Right forelimb (tissue), 1 donor: Measurements from ENCODE around the gene CIDEA.
"Not testable (repeated sequence)": the region's sequence is repeated elsewhere in the genome, so short reads cannot be mapped to it uniquely, and the experiment has no call there.

Source experiments
- DNase-seq: peaks from one replicate; pipeline ENCODE4 v3.0.0-alpha.2; 2018

Gene CIDEA

GRCh38 chr18:12239431-12239830 lies 14.7 kb upstream of the CIDEA start:
- no peak for DNase-seq

- no peak for DNase-seq
Measured at GRCh38 chr18:12242658-12243260, 11.4 kb upstream of the CIDEA start.

GRCh38 chr18:12243272-12243671 lies 10.9 kb upstream of the CIDEA start:
- not testable (repeated sequence) for DNase-seq

- no peak for DNase-seq
Measured at GRCh38 chr18:12245793-12246135, 8.4 kb upstream of the CIDEA start.

- DNase-seq = no peak
Measured at GRCh38 chr18:12246849-12247808, 7.0 kb upstream of the CIDEA start.

- no peak for DNase-seq
Measured at GRCh38 chr18:12247946-12248345, 6.2 kb upstream of the CIDEA start.

GRCh38 chr18:12248926-12249720 lies 5.0 kb upstream of the CIDEA start:
- no peak for DNase-seq

- DNase-seq = no peak
Measured at GRCh38 chr18:12251311-12251710, 2.9 kb upstream of the CIDEA start.

- DNase-seq = no peak
Measured at GRCh38 chr18:12252061-12252460, 2.1 kb upstream of the CIDEA start.

GRCh38 chr18:12253027-12253426 lies 1.1 kb upstream of the CIDEA start:
- DNase-seq = no peak

- DNase-seq = no peak
Measured at GRCh38 chr18:12253663-12254135, 462 bp upstream of the CIDEA start.

- DNase-seq = no peak
Measured at GRCh38 chr18:12254820-12255511, 805 bp downstream of the CIDEA start.

GRCh38 chr18:12255626-12256026 lies 1.5 kb downstream of the CIDEA start:
- no peak for DNase-seq

- DNase-seq = no peak
Measured at GRCh38 chr18:12256951-12257350, 2.8 kb downstream of the CIDEA start.

- DNase-seq = no peak
Measured at GRCh38 chr18:12257996-12258718, 4.0 kb downstream of the CIDEA start.

GRCh38 chr18:12258719-12259705 lies 4.9 kb downstream of the CIDEA start:
- DNase-seq = no peak

- no peak for DNase-seq
Measured at GRCh38 chr18:12262748-12263147, 8.6 kb downstream of the CIDEA start.

- no peak for DNase-seq
Measured at GRCh38 chr18:12264864-12265263, 10.7 kb downstream of the CIDEA start.

- DNase-seq = peak; percentile 90
Measured at GRCh38 chr18:12271376-12272235, 17.4 kb downstream of the CIDEA start.

- DNase-seq = no peak
Measured at GRCh38 chr18:12274793-12275192, 20.6 kb downstream of the CIDEA start.
